Inferior parietal cortex (tissue), 1 donor: ENCODE results near the gene KRT222.

Experiments
- DNase-seq: peaks from one replicate; pipeline ENCODE4 v3.0.0-alpha.2; 2016; ENCODE audit errors: extremely low spot score

KRT222 gene

DNA sequence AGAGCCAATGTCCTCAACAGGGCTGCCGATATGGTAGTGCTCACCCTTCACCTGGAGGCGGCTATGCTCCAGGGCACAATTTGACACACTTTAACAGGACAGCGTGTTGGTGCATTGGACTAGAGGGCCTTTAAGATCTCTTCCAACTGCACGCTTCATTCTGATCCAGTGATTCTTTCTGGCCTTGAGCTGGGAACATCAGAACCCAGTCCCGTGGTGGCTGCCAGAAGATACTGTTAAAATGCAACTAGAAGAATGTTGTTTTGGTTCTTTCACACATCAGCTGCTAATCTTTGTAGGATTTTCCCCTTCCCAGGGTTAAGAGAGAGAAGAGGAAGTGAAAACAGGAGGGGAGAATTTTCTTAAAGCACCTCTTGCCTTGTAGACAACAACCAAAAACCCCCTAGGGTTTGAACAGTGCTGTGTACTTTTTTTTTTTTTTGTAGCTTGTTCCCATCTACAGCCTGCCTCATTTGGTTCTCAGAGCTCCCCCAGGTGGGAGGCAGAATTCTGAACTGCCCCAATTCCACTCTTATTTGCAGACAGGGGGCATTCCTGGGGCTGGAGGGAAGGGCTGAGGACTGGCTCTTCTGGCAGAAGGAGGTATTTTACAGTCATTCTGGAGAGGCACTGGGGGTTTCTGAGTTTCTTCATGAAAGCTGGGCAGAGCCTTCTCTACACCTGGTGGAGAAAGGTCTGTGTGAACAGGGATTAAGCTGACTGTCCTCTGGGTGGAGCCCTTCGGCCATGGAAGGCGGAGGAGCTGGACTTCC, 49.7 kb downstream of the KRT222 start:
- DNase-seq: no peak

DNA sequence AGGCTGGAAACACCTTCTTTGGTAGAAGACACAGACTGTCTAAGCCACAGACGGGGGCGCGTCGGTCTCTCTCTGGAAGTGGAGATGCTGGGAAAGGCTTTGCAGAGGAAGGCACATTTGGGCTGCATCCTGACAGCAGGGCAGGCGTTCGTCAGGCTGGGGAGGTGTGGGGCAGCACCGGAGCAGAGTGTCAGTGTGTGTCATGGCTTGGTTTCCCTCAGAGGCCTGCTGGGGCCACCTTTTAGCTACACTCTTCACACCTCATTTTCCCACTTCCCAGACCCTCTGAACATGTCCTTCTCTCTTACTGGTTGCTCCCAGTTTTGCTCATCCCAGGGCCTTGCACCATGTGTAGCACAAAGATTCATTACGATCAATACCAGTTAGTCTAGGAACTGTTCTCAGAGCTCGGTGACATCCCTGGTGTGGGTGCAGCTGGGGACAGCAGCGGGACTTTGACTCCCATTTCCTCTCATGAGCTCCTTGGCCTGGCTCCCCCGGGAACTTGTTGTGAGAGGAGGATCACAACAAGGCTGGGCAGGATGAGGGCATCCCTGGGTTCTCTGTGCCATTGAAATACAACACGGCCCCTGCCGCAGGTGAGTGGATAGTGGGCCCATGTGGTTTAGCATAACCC, 50.4 kb downstream of the KRT222 start:
- no peak for DNase-seq

DNA sequence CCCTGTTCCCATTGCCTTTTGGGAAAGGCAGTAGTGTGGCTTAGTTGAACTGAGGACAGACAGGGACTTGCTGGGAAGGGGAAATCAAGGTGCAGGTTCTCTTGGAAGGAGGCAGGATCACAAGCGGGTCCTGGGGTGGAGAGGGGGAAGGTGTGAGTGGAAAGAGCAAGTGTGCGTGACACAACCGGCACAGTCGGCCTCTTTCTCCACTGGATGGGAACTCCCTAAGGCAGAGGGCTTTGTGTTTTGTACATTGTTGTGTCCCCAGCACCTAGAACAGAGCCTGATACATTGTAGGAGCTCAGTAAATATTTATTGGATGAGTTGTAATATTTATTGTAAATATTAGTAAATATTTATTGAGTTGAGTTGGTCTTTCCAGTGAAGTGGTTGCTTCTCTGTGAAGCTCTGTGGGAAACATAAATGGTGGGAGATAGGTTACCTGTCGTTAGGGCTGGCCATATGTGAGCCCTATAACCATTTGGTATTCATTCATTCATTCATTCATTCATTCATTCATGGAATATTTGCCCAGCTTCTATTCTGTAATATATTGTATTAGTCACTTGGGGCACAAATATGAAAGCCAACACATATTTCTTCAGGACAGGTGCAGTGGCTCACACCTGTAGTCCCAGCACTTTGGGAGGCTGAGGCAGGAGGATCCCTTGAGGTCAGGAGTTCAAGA, 51.4 kb downstream of the KRT222 start:
- DNase-seq: no peak

DNA sequence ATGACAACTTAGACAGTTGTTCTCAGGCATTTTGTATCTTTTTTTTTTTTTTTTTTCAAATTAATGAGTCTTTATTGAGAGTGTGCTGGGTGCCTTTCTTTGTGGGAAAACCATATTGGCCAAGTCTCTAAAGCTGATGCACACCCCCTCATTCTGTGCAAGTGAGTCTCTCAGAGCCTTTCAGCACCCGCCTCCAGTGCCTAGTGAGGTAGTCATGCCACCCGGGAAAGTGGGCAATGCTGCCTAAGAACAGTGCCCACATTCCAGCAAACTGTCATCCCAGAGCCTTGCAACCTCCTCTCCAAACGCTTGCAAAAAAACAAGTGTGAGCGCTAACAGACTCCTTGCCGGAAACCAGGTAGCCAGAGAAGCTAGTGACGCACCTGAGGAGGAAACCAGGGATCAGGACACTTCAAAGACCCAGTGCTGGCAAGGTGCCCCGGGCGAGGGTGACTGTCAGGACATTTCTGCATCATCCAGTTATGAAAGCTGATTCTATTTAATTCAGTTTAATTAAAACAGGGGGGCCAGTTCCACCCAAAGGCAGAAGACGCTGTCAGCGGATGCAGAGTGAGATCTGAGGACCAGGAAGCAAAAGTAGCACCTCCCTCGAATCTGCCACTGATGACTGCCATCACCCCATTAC, 52.3 kb downstream of the KRT222 start:
- peak; percentile 26 for DNase-seq

DNA sequence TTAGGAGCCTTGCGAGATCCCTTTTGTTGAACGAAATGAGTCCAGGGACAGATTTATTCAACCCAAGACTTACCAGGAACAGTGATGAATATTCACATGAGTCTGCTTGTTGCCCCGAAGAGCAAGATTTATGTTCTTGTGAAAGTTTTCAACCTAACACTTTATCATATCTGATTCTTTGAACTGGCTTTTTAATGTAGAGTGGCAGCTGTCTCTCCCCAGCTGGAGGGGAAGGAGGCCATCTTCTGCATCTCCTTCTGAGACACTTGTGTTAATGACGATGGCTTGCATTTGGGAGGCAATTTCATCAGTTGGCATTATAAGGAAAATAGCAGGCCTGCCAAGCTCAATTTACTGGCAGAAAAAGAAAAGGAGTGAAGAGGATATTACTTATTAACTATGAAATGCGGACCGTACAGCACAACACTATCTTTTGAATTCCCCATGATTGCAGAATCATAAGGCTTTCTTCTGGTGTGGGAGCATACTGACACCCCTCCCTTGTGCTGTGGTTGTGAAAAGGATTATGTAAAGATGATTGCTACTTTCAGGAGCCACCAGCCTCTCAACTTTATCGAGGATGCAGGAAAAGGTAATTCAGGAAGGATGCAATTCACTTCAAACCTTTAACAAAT, 53.0 kb downstream of the KRT222 start:
- peak; percentile 29 for DNase-seq

DNA sequence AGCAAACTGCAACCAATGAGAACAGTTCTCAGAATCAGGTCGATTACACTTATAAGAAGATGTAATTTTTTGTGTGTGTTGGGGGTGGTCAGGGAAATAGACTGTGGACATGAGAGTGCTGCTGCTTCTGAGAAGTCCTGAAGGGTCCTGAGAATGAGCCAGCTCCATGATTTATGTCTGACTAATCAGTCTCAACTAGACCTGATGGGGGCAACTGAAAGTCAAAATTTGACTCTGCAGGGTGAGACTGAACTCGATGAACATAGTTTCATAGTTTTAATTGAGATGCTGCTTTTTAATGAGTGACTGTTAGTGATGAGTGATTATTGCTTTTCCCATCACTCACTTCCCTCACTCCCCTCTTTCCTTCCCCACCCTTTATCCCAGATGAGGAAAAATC, 54.6 kb downstream of the KRT222 start:
- DNase-seq: no peak

DNA sequence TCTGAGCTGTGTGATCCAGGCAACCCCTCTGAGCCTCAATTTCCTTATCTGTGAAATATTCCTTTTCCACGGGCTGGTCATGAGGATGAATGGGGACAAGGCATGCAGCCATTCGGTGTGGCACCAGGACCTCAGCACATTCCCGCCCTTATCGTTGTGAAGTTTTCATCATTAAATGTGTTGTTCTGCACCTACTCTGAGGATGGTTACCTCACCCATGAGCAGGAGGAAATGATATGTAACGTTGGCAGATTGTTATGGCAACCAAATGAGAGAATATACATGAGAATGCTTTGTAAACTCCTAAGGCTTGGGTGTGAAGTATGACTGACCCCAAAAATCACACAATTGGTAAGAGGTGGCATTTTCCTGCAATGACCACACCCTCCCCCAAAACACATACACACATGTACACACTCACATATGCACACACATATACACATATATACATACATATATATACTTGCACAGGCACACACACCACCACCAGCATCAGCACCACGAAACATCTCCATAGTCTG, 56.9 kb downstream of the KRT222 start:
- DNase-seq: no peak

DNA sequence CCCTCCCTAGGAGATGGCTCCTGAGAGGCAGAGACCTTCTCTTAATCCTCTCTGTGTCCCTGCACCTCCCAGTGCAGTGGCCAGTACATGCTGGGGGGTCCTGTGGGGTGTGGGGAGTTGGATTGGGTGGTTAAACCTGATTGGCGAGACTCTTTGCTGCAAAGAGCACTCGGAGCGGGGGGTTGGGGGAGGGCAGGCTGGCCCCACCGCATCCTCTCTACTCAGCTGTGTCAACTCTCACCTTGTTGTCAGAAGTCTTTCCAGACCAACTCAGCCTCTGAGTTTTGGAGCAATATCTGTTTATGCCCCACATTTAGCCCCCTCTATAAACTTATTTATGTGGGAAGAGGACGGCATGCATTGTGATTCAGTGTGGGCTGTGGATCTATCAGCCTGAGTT, 57.3 kb downstream of the KRT222 start:
- no peak for DNase-seq

DNA sequence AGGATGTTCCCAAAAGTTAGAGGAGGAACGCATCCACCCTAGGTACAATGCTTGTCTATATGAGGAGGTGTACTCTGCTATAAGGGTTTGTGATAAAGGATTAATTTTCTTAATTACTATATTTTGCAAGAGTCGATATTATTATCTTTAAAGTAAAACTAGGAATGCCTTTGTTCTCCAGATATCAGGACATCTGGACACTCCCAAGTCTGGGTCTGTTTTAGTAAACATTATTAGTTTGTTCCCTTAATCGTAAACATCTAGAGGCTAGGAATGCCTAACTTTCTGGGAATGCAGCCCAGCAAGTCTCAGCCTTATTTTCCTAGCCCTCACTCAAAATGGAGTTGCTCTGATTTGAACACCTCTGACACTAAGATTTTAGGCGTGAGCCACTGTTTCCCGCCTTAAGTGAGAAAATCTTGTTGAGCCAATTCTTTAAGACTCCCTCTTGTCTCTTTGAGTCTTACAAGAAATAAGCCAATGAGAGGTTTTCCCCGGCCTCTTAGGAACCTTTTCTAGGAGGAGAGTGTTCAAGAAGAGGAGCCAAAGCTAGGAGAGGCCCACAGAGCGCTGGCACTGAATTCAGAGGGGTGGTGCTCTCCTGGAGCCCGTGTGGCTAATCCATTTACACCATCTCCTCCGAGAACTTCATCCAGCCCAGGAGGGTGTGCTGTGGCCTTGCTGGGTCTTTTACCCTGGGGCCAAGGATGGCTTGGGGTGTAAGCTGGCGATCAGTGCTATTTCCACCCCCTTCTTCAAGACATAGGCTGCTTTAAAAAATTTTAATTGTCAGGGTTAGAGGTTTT, 58.2 kb downstream of the KRT222 start:
- DNase-seq: no peak

DNA sequence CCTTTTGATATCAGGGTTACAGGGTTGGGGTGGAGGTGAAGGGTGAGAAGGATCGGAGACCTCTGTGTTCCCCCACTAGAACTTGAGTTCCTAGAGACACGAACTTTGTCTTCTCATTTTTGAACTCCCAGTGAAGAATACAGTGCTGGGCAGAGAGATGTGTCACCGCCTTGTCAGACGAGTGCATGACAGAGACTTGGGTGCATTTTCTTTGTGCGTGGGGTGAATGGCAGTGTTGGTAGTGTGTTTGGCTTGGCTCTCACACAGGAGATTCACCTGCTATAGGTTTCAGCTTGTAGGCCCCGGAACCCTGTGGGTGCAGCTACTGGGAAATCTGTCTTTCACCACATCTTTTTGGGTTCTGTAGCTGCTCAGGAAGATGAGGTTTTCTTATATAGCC, 59.7 kb downstream of the KRT222 start:
- DNase-seq: no peak
